SU-DHL-6 (cell line): ENCODE results near the gene EXOC2.
"Not testable (repeated sequence)": the region's sequence is repeated elsewhere in the genome, so short reads cannot be mapped to it uniquely, and the experiment has no call there.

Experiments
- H2AFZ ChIP-seq: fragments of 200-600 bp; sonication (generic); 2 replicates; pipeline ENCODE4 v1.6.1; 2014; ENCODE audit warnings: low read depth, mild to moderate bottlenecking, moderate library complexity, mixed read lengths, antibody characterized with exemption, low read length; ENCODE audit not compliant: severe bottlenecking
- H3F3A ChIP-seq: fragments of 200-600 bp; shearing (Covaris generic); 2 replicates; pipeline ENCODE4 v1.6.0; 2016; ENCODE audit warnings: antibody characterized with exemption, mild to moderate bottlenecking; ENCODE audit not compliant: insufficient read depth
- H3K27ac ChIP-seq: fragments of 200-600 bp; sonication (generic); 2 replicates; pipeline ENCODE4 v1.5.1; 2016; ENCODE audit warnings: low read depth, mild to moderate bottlenecking, low read length, moderate library complexity, mixed read lengths
- H3K27me3 ChIP-seq: fragments of 200-600 bp; sonication (generic), shearing (Covaris generic); 2 replicates; pipeline ENCODE4 v1.6.0; 2014; ENCODE audit warnings: mild to moderate bottlenecking, low read length
- H3K36me3 ChIP-seq: fragments of 200-600 bp; sonication (generic); 2 replicates; pipeline ENCODE4 v1.6.1; 2014; ENCODE audit warnings: mild to moderate bottlenecking, low read length, mixed read lengths
- H3K4me2 ChIP-seq: fragments of 300-600, 200-600 bp; shearing (Covaris generic), sonication (generic); 2 replicates; pipeline ENCODE4 v1.6.0; 2014; ENCODE audit warnings: low read length, low read depth, mild to moderate bottlenecking; ENCODE audit not compliant: poor library complexity, severe bottlenecking
- H3K4me3 ChIP-seq: fragments of 200-600 bp; sonication (generic); 2 replicates; pipeline ENCODE4 v1.5.1; 2014; ENCODE audit warnings: antibody characterized with exemption, low read length, mild to moderate bottlenecking, mixed read lengths; ENCODE audit not compliant: insufficient read depth, poor library complexity, severe bottlenecking
- H3K79me2 ChIP-seq: fragments of 200-600 bp; sonication (generic); 2 replicates; pipeline ENCODE4 v1.6.1; 2014; ENCODE audit warnings: mild to moderate bottlenecking, low read length, moderate library complexity; ENCODE audit not compliant: insufficient read depth
- H3K9ac ChIP-seq: fragments of 200-600 bp; sonication (generic); 2 replicates; pipeline ENCODE4 v1.7.0; 2014; ENCODE audit warnings: mild to moderate bottlenecking, low read length
- H3K9me2 ChIP-seq: fragments of 200-600 bp; sonication (generic); replicated peaks from 2 replicates; pipeline ENCODE4 v1.6.1; 2014; ENCODE audit warnings: low read length; ENCODE audit not compliant: insufficient read depth
- H3K9me3 ChIP-seq: fragments of 200-600 bp; sonication (generic); 2 replicates; pipeline ENCODE4 v1.6.1; 2014; ENCODE audit warnings: low read length, mixed read lengths; ENCODE audit not compliant: insufficient read depth
- H4K20me1 ChIP-seq: fragments of 200-600 bp; sonication (generic); 2 replicates; pipeline ENCODE4 v1.6.1; 2014; ENCODE audit warnings: low read depth, mild to moderate bottlenecking, antibody characterized with exemption, low read length, moderate library complexity, mixed read lengths
- EZH2phosphoT487 ChIP-seq: fragments of 200-600 bp; sonication (generic), shearing (Covaris generic); conservative IDR thresholded peaks from 2 replicates; pipeline ENCODE4 v1.6.1; 2018; ENCODE audit warnings: mild to moderate bottlenecking, antibody characterized with exemption, low read length, moderate library complexity, mixed read lengths
- TF ChIP-seq, protein P1 (sequence below): fragments of 200-600 bp; sonication (generic); IDR thresholded peaks from one replicate; pipeline ENCODE4 v1.5.1; 2017; ENCODE audit warnings: antibody characterized with exemption, mild to moderate bottlenecking, low read length, moderate library complexity; ENCODE audit not compliant: insufficient read depth, poor library complexity, severe bottlenecking

Gene EXOC2

DNA sequence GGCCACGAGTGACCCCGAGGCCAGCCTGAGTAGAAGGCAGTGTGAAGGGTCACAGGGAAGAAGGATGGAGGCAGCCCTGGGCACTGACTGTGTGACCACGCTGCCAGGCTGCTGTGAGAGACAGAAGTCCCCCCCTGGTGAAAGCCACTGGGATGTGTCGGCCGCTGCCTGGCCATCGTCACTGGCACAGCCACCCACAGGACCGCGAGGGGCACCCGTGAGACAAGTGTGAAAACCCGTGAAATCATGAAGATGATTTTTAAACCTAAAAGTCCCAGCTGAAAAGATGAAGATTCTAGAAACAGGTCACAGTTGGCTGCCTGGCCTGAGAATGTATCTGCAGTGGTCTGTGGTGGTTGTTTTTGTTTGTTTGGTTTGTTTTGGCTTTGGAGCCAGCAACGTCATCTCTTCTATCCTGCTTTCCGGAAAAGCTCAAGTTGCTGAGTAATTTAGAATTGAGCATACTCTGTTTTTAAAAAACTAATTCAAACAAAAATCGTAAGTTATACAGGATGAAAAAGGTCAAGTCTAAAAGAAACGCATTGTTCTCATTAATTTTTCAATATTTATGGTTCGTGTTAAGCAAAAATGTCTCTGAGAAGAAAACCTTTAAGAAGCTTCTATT is 130.8 kb downstream of the EXOC2 start:
- Histone ChIP-seq H3K4me2 (no peak overlapping the region), H3K27ac (no peak overlapping the region), H3K9me2 (no peaks in the 10 kb centered on the region), H3K27me3 (no peaks in the 10 kb centered on the region), H3K9me3 (no peaks in the 10 kb centered on the region), H4K20me1 (no peaks in the 10 kb centered on the region), H2AFZ (no peak overlapping the region), H3K4me3 (no peak overlapping the region), H3K36me3 (peaks cover 10% of the 10 kb centered on the region), H3K79me2 (no peaks in the 10 kb centered on the region), H3F3A (peaks cover 4% of the 10 kb centered on the region; the same call in 1 of the 2 replicates), H3K9ac (no peak overlapping the region)
- TF ChIP-seq, protein P1, sequence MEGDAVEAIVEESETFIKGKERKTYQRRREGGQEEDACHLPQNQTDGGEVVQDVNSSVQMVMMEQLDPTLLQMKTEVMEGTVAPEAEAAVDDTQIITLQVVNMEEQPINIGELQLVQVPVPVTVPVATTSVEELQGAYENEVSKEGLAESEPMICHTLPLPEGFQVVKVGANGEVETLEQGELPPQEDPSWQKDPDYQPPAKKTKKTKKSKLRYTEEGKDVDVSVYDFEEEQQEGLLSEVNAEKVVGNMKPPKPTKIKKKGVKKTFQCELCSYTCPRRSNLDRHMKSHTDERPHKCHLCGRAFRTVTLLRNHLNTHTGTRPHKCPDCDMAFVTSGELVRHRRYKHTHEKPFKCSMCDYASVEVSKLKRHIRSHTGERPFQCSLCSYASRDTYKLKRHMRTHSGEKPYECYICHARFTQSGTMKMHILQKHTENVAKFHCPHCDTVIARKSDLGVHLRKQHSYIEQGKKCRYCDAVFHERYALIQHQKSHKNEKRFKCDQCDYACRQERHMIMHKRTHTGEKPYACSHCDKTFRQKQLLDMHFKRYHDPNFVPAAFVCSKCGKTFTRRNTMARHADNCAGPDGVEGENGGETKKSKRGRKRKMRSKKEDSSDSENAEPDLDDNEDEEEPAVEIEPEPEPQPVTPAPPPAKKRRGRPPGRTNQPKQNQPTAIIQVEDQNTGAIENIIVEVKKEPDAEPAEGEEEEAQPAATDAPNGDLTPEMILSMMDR: no peak
- TF ChIP-seq EZH2phosphoT487: no peak

DNA sequence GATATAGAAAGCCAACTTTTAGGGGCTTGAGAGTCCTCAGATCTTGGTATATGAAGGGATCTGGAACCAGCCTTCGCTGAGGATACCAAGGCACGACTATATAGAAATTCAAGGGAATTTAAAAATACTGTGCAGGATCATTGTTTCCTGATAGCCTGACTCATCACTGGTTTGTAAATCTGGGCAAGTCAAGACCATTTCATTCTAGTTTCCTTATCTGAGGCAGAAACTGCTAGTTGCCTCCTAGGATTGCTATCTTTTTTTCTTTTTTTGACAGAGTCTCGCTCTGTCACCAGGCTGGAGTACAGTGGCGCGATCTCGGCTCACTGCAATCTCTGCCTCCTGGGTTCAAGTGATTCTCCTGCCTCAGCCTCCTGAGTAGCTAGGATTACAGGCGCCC is 131.6 kb downstream of the EXOC2 start:
- not testable (repeated sequence) for H3K27ac ChIP-seq, H2AFZ ChIP-seq, H4K20me1 ChIP-seq, H3K4me2 ChIP-seq, H3K9me3 ChIP-seq, H3K4me3 ChIP-seq, H3K9ac ChIP-seq, H3F3A ChIP-seq, H3K27me3 ChIP-seq, H3K79me2 ChIP-seq, H3K9me2 ChIP-seq
- H3K36me3 ChIP-seq: peaks cover 10% of the 10 kb centered on the region

DNA sequence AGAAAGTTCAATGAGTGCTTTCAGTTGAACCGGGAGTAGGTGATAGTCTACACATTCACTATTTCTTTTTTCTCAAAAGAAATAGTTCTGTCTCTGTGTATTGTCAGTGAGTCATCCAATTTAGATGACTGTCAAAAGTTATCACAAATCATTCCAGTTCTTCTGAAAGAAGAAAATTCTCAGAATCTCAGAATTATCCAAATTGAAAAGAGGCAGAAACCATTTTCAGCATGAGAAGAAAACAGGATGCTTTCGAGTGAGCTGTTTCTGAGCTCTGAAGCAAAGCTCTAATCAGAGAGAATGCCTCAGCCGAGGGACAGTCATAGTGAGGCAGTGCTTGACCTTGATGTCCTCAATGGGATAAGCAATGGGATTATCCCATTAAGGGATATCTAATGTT is 134.0 kb downstream of the EXOC2 start:
- H3K4me2 ChIP-seq: no peak overlapping the region
- H3K9me2 ChIP-seq: no peaks in the 10 kb centered on the region
- H3K36me3 ChIP-seq: peaks cover 13% of the 10 kb centered on the region
- H2AFZ ChIP-seq: no peak overlapping the region
- H3K27me3 ChIP-seq: no peaks in the 10 kb centered on the region
- no peak overlapping the region for H3K4me3 ChIP-seq
- H4K20me1 ChIP-seq: no peaks in the 10 kb centered on the region
- H3K9me3 ChIP-seq: no peaks in the 10 kb centered on the region
- TF ChIP-seq, protein P1: no peak
- no peak for TF ChIP-seq EZH2phosphoT487
- no peaks in the 10 kb centered on the region for H3K79me2 ChIP-seq
- H3F3A ChIP-seq: no peaks in the 10 kb centered on the region
- H3K27ac ChIP-seq: no peak overlapping the region
- no peak overlapping the region for H3K9ac ChIP-seq

DNA sequence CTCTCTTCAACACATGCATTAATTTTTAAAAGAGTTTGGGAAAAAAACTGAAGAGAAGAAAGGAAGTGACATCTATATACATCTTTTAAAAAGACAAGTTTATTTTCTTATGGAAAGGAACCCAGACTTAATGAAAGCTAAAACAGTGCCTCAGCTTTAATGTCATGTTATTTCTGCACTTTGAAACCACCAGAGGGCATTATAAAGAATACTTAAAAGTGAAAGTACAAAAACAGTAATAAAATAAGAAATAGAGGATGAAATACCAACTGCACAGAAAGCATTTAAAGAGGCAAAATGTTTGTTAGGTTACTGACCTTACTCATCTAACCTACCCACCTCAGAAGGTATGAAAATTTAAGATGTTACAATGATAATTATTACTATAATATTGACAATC is 134.8 kb downstream of the EXOC2 start:
- no peak overlapping the region for H2AFZ ChIP-seq
- H3F3A ChIP-seq: no peaks in the 10 kb centered on the region
- no peaks in the 10 kb centered on the region for H3K27me3 ChIP-seq
- H3K36me3 ChIP-seq: peaks cover 8% of the 10 kb centered on the region; the same call in 1 of the 2 replicates
- no peaks in the 10 kb centered on the region for H4K20me1 ChIP-seq
- no peaks in the 10 kb centered on the region for H3K9me2 ChIP-seq
- TF ChIP-seq EZH2phosphoT487: no peak
- TF ChIP-seq, protein P1: peak; percentile 44
- H3K4me3 ChIP-seq: no peak overlapping the region
- no peak overlapping the region for H3K4me2 ChIP-seq
- no peaks in the 10 kb centered on the region for H3K79me2 ChIP-seq
- no peaks in the 10 kb centered on the region for H3K9me3 ChIP-seq
- H3K27ac ChIP-seq: no peak overlapping the region
- no peak overlapping the region for H3K9ac ChIP-seq
